Measurements from ENCODE around the gene ZNF3. TPM values are rescaled to one million over a fixed set of nuclear protein-coding genes. Genes with fewer than 3 reads are reported as not detected.

The ZNF3 gene
- total RNA-seq, 4 donors from 2014 or later = 31.4 to 42.3 (median 36.1) TPM

GRCh38 chr7:100100420-100101015 is 19.0 kb upstream of the ZNF3 start:
- H3K4me3 ChIP-seq (replicated peaks in 1 of 3) = peak overlapping the region; percentile 2 to 81 (median 78)
- DNase-seq = peak; percentile 94
- H3K27ac ChIP-seq = peak overlapping the region; percentile 39 to 95 (median 57)
- H3K9me3 ChIP-seq = no peaks in the 10 kb centered on the region
- 0 to 1% methylated on average over 38 to 50 of the region's 61 CpGs for WGBS, 2 donors
- intact Hi-C loops (cut with DNase I) = no loop called here
- H3K4me1 ChIP-seq = peaks cover 11 to 17% of the 10 kb centered on the region in 2 donors
- TF ChIP-seq CTCF (IDR thresholded peaks at IDR 0.05) (peak in 1 of 6 experiments; percentile 15), POLR2A (IDR thresholded peaks at IDR 0.05) (peak in 1 of 2 donors; percentile 36)
- H3K36me3 ChIP-seq = peaks cover 39 to 45% of the 10 kb centered on the region in 2 donors
- H3K27me3 ChIP-seq = no peaks in the 10 kb centered on the region

- Histone ChIP-seq H3K36me3 (peaks cover 48 to 52% of the 10 kb centered on the region in 2 donors), H3K4me3 (replicated peaks in 1 of 3) (peak overlapping the region in 1 of 3 donors; percentile 78), H3K27me3 (no peaks in the 10 kb centered on the region), H3K9me3 (no peaks in the 10 kb centered on the region), H3K27ac (no peak overlapping the region), H3K4me1 (peaks cover 11 to 17% of the 10 kb centered on the region in 2 donors)
- DNase-seq = no peak
- WGBS, 2 donors = 62 to 65% methylated on average over 12 of the region's 12 CpGs
- intact Hi-C loops (cut with DNase I) = loop anchor here (5.0 kb wide), 1 partner anchor 52 kb away; the partner anchor contains the start of gene ZSCAN21
- no peak for TF ChIP-seq CTCF (IDR thresholded peaks at IDR 0.05)
- no peak for TF ChIP-seq POLR2A (IDR thresholded peaks at IDR 0.05)
Measured at GRCh38 chr7:100099452-100099851, 17.9 kb upstream of the ZNF3 start.

- TF ChIP-seq POLR2A (IDR thresholded peaks at IDR 0.05) (no peak), CTCF (IDR thresholded peaks at IDR 0.05) (no peak)
- peaks cover 52 to 53% of the 10 kb centered on the region in 2 donors for H3K36me3 ChIP-seq
- no peaks in the 10 kb centered on the region for H3K9me3 ChIP-seq
- WGBS, 2 donors = 83 to 91% methylated on average over 10 of the region's 10 CpGs
- no peak overlapping the region for H3K27ac ChIP-seq
- H3K27me3 ChIP-seq = no peaks in the 10 kb centered on the region
- intact Hi-C loops (cut with DNase I) = loop anchor here (5.0 kb wide), 1 partner anchor 52 kb away; the partner anchor contains the start of gene ZSCAN21
- peaks cover 11 to 17% of the 10 kb centered on the region in 2 donors for H3K4me1 ChIP-seq
- no peak for DNase-seq
- H3K4me3 ChIP-seq (replicated peaks in 1 of 3) = no peak overlapping the region
Measured at GRCh38 chr7:100098913-100099312, 17.4 kb upstream of the ZNF3 start.

- no peak for TF ChIP-seq POLR2A (IDR thresholded peaks at IDR 0.05)
- no peak for TF ChIP-seq CTCF (IDR thresholded peaks at IDR 0.05)
- WGBS, 2 donors = 97 to 100% methylated on average over 12 to 17 of the region's 17 CpGs
- H3K36me3 ChIP-seq = peaks cover 79 to 82% of the 10 kb centered on the region in 2 donors
Measured at GRCh38 chr7:100095704-100096103, 14.2 kb upstream of the ZNF3 start.

GRCh38 chr7:100095289-100095688 is 13.8 kb upstream of the ZNF3 start:
- no peaks in the 10 kb centered on the region for H3K27me3 ChIP-seq
- no peaks in the 10 kb centered on the region for H3K9me3 ChIP-seq
- peaks cover 79 to 82% of the 10 kb centered on the region in 2 donors for H3K36me3 ChIP-seq
- intact Hi-C loops (cut with DNase I) = loop anchor here (5.0 kb wide), 1 partner anchor 48 kb away; the partner anchor contains the start of gene ZSCAN21
- WGBS, 2 donors = 87 to 88% methylated on average over 9 of the region's 9 CpGs
- DNase-seq = no peak
- TF ChIP-seq POLR2A (IDR thresholded peaks at IDR 0.05) = no peak
- no peak for TF ChIP-seq CTCF (IDR thresholded peaks at IDR 0.05)
- no peak overlapping the region for H3K4me3 ChIP-seq (replicated peaks in 1 of 3)
- H3K27ac ChIP-seq = no peak overlapping the region
- H3K4me1 ChIP-seq = peaks cover 4 to 11% of the 10 kb centered on the region in 2 donors

More at GRCh38 chr7:100095704-100096103, 14.2 kb upstream of the ZNF3 start:
- H3K27ac ChIP-seq = no peak overlapping the region
- H3K27me3 ChIP-seq = no peaks in the 10 kb centered on the region
- H3K4me1 ChIP-seq = peaks cover 4 to 11% of the 10 kb centered on the region in 2 donors
- intact Hi-C loops (cut with DNase I) = loop anchor here (5.0 kb wide), 1 partner anchor 48 kb away; the partner anchor contains the start of gene ZSCAN21
- no peaks in the 10 kb centered on the region for H3K9me3 ChIP-seq
- DNase-seq = no peak
- H3K4me3 ChIP-seq (replicated peaks in 1 of 3) = no peak overlapping the region
